HepG2 (cell line): ENCODE data around the gene IRS2. TPM values are rescaled to one million over a fixed set of nuclear protein-coding genes. Genes with fewer than 3 reads are reported as not detected.

Experiments used
- ATAC-seq: fragments of 200-7000 bp; cut with Tn5 transposase; 3 replicates; pipeline ENCODE4 v1.9.1; 2020; ENCODE audit warnings: mild to moderate bottlenecking, moderate library complexity
- BruUV-seq: library from RNA; stranded (reverse); fragments of 400-500 nt; replicated peaks from 2 replicates; lab custom pipeline; 2021; lab: Mats Ljungman, UMichigan
- CTCF ChIA-PET: fragments of 300-600 bp; formaldehyde crosslinking; extraction: SDS; loops from one replicate; lab custom pipeline; 2021; ENCODE audit warnings: low total read pairs, inconsistent platforms, low intra/inter-chr PET ratio; lab: Yijun Ruan, JAX
- POLR2A ChIA-PET: fragments of 350-600 bp; sonication (Branson Sonifier 250); formaldehyde crosslinking; loops from one replicate; lab custom pipeline; 2020; ENCODE audit warnings: antibody characterized with exemption, inconsistent platforms; lab: Yijun Ruan, JAX
- DNase-seq: peaks from one replicate; pipeline ENCODE4 v3.0.0-alpha.2; 2015; ENCODE audit warnings: low spot score
- FAIRE-seq: peaks from 3 replicates; lab custom pipeline; 2011; peaks lifted over from hg19 to GRCh38; lab: Jason Lieb, UNC
- H2AFZ ChIP-seq: one replicate; pipeline ENCODE4 v1.6.1; 2011; ENCODE audit warnings: low read length, inconsistent platforms
- H3K27ac ChIP-seq: fragments of 300-600 bp; 3 replicates; pipeline ENCODE4 v1.8.0; 2011; ENCODE audit warnings: mixed run types, mild to moderate bottlenecking, mixed read lengths, low read length, inconsistent platforms; ENCODE audit not compliant: insufficient read depth; ENCODE audit errors: extremely low read length
- H3K27me3 ChIP-seq, 2 experiments: fragments of 200-600 bp in 1 of 2; 2 replicates in 1 of 2; 3 replicates in 1 of 2; pipeline versions ENCODE4 v1.6.0 to v1.8.0; 2011; ENCODE audit warnings: low read length in 2 of 2, mild to moderate bottlenecking in 2 of 2, moderate library complexity in 2 of 2, inconsistent platforms in 1 of 2; ENCODE audit not compliant: insufficient read depth in 2 of 2, control insufficient read depth in 1 of 2
- H3K36me3 ChIP-seq, 2 experiments: fragments of 200-600 bp in 1 of 2; replicated peaks in 1 of 2; 2 replicates in 1 of 2; 3 replicates in 1 of 2; pipeline versions ENCODE4 v1.5.1 to v1.8.0; 2011; ENCODE audit warnings: low read length in 2 of 2, inconsistent platforms in 1 of 2; ENCODE audit not compliant: insufficient read depth in 2 of 2, control insufficient read depth in 1 of 2
- H3K4me1 ChIP-seq: 2 replicates; pipeline ENCODE4 v1.5.1; 2012; ENCODE audit warnings: low read length, inconsistent platforms; ENCODE audit not compliant: insufficient read depth
- H3K4me2 ChIP-seq: 2 replicates; pipeline ENCODE4 v1.6.0; 2011; ENCODE audit warnings: low read depth, low read length, inconsistent platforms
- H3K4me3 ChIP-seq, 3 experiments: fragments of 200-600 bp in 1 of 3; sonication (generic), shearing (Covaris generic) in 1 of 3; replicated peaks in 1 of 3; 2 replicates each; pipeline ENCODE4 v1.5.1; 2011 to 2016; ENCODE audit warnings: low read length in 3 of 3, inconsistent platforms in 2 of 3, low read depth in 2 of 3, mild to moderate bottlenecking in 2 of 3, control low read depth in 1 of 3, mixed read lengths in 1 of 3; ENCODE audit not compliant: insufficient read depth in 1 of 3
- H3K79me2 ChIP-seq: one replicate; pipeline ENCODE4 v1.6.1; 2011; ENCODE audit warnings: low read length, inconsistent platforms; ENCODE audit not compliant: insufficient read depth
- H3K9ac ChIP-seq: 2 replicates; pipeline ENCODE4 v1.6.0; 2011; ENCODE audit warnings: mild to moderate bottlenecking, low read depth, low read length, inconsistent platforms; ENCODE audit not compliant: insufficient read depth
- H3K9me3 ChIP-seq: 2 replicates; pipeline ENCODE4 v1.5.1; 2012; ENCODE audit warnings: mild to moderate bottlenecking, low read length
- H4K20me1 ChIP-seq: 2 replicates; pipeline ENCODE4 v1.6.0; 2011; ENCODE audit warnings: inconsistent platforms, mild to moderate bottlenecking, low read length, moderate library complexity; ENCODE audit not compliant: insufficient read depth
- FOXK2 ChIP-seq: fragments of 450-650 bp; IDR thresholded peaks from 2 replicates; pipeline ENCODE4 v1.6.1; 2016
- JUNB ChIP-seq: sonication (generic); formaldehyde crosslinking; IDR thresholded peaks from 2 replicates; pipeline ENCODE4 v1.8.0; 2022; ENCODE audit warnings: missing genetic modification reagents, mild to moderate bottlenecking, borderline replicate concordance
- NCOR1 ChIP-seq: fragments of 200-600 bp; sonication (generic); IDR thresholded peaks from 2 replicates; pipeline ENCODE4 v1.7.0; 2017; ENCODE audit warnings: antibody characterized with exemption, low read length, borderline replicate concordance
- NFRKB ChIP-seq: fragments of 450-650 bp; IDR thresholded peaks from 2 replicates; pipeline ENCODE4 v1.6.1; 2017
- PCBP2 ChIP-seq: fragments of 200-400 bp; formaldehyde crosslinking; optimal IDR thresholded peaks from 2 replicates; pipeline ENCODE3; 2018; ENCODE audit warnings: low read length, low read depth; ENCODE audit not compliant: poor library complexity, severe bottlenecking
- SRF ChIP-seq: IDR thresholded peaks from 2 replicates; pipeline ENCODE4 v1.6.1; 2011; ENCODE audit warnings: mild to moderate bottlenecking, low read depth, low read length, moderate library complexity
- TEAD3 ChIP-seq: optimal IDR thresholded peaks from 2 replicates; pipeline ENCODE3; 2016; ENCODE audit warnings: borderline replicate concordance
- ZC3H13 ChIP-seq: sonication (generic); formaldehyde crosslinking; IDR thresholded peaks from 2 replicates; pipeline ENCODE4 v1.8.1; 2023; ENCODE audit warnings: mild to moderate bottlenecking, missing genetic modification reagents, moderate library complexity
- ZNF282 ChIP-seq: fragments of 450-650 bp; IDR thresholded peaks from 2 replicates; pipeline ENCODE4 v1.6.1; 2018; ENCODE audit not compliant: partially characterized antibody
- ZNF543 ChIP-seq: sonication (generic); formaldehyde crosslinking; IDR thresholded peaks from 2 replicates; pipeline ENCODE4 v1.4.0; 2020; ENCODE audit warnings: mild to moderate bottlenecking, missing genetic modification reagents
- ZNF589 ChIP-seq: sonication (generic); formaldehyde crosslinking; conservative IDR thresholded peaks from 2 replicates; pipeline ENCODE4 v1.8.0; 2022; ENCODE audit warnings: mild to moderate bottlenecking, moderate library complexity, missing genetic modification reagents
- ZNF616 ChIP-seq: sonication (generic); formaldehyde crosslinking; IDR thresholded peaks from 2 replicates; pipeline ENCODE4 v1.5.0; 2020; ENCODE audit warnings: low read depth, mild to moderate bottlenecking, missing genetic modification reagents
- ZSCAN25 ChIP-seq: sonication (generic); formaldehyde crosslinking; IDR thresholded peaks from 2 replicates; pipeline ENCODE4 v1.8.0; 2022; ENCODE audit warnings: mild to moderate bottlenecking, missing genetic modification reagents
- WGBS: methylation state at CpG from one replicate; pipeline ENCODE4 v1.1.6; 2017; ENCODE audit warnings: low lambda C conversion rate; 5-methylcytosine and 5-hydroxymethylcytosine counted together
- in situ Hi-C: cut with HindIII; loops from 2 replicates; pipeline ENCODE4 v1.10.0; 2017; ENCODE audit warnings: low pct_unique_long_range_greater_than_20kb; ENCODE audit not compliant: extremely low pct_ligation_motif_present
- intact Hi-C: fragments of 100-400 bp; cut with micrococcal nuclease; formaldehyde crosslinking; loops from one replicate; pipeline ENCODE4 v1.10.0; 2022; ENCODE audit not compliant: unreplicated experiment
- polyA plus RNA-seq, 8 experiments: library from polyadenylated mRNA; depleted of rRNA in 3 of 8; stranded (reverse) in 7 of 8; unstranded in 1 of 8; fragments of >200 nt; fragmentation: Illumina TruSeq in 4 of 8; extraction: Trizol in 4 of 8; gene quantifications; 2 replicates each; pipeline versions ENCODE4 v1.2.1 to v1.2.3, GENCODE V29; 2011 to 2016; ENCODE audit warnings: low read depth in 4 of 8, missing spikeins in 1 of 8, mixed read lengths in 1 of 8; ENCODE audit not compliant: insufficient read depth in 1 of 8
- total RNA-seq, 5 experiments: library from RNA; depleted of rRNA; stranded (reverse); fragments of >200 nt; fragmentation: Illumina TruSeq; extraction: Trizol; gene quantifications; 2 replicates each; pipeline ENCODE4 v1.2.3, GENCODE V29; 2016; ENCODE audit warnings: low read depth in 1 of 5
- TF ChIP-seq, protein P1 (sequence below), 2 experiments: sonication (generic) in 1 of 2; formaldehyde crosslinking in 1 of 2; IDR thresholded peaks; 2 replicates each; pipeline versions ENCODE4 v1.4.0 to v1.6.1; 2016 to 2020; ENCODE audit warnings: borderline replicate concordance in 1 of 2, low read depth in 1 of 2, mild to moderate bottlenecking in 1 of 2, missing genetic modification reagents in 1 of 2
- TF ChIP-seq, protein P2 (sequence below): sonication (generic); formaldehyde crosslinking; IDR thresholded peaks from 2 replicates; pipeline ENCODE4 v1.4.0; 2020; ENCODE audit warnings: missing genetic modification reagents
- TF ChIP-seq, protein P3 (sequence below): sonication (generic); formaldehyde crosslinking; IDR thresholded peaks from 2 replicates; pipeline ENCODE4 v1.4.0; 2020; ENCODE audit warnings: missing genetic modification reagents
- TF ChIP-seq, protein P4 (sequence below): sonication (generic); formaldehyde crosslinking; IDR thresholded peaks from 2 replicates; pipeline ENCODE4 v1.8.0; 2022; ENCODE audit warnings: missing genetic modification reagents, mild to moderate bottlenecking, inconsistent platforms, borderline replicate concordance

Gene IRS2
- total and polyA plus RNA-seq, 2 of the 13 experiments (the other 11 are each of a cell fraction or from before 2014, with no cell fraction given) = 0.02 to 0.04 TPM

DNA sequence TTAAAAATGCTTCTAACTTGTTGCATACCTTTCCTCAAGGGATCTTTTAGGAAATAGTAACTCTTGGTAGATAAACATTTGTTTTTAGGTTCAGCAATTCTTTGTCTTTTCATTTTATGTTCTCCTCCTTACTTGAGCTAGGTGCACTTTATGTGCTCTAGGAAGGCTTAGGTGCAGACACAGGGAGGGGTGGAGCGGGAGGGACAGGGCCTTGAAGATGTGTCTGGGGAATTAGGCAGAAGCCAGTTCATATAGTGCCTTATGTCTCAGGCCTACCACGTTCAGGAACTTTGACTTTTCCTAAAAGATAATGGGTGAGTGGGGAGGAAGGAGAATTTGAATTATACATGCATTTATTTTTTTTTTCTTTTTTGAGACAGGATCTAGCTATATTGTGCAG is 37.7 kb downstream of the IRS2 start:
- no peak overlapping the region for H3K4me3 ChIP-seq
- ATAC-seq (no peak), DNase-seq (no peak), FAIRE-seq (no peak)
- H3K9ac ChIP-seq = no peak overlapping the region
- H3K4me2 ChIP-seq = no peak overlapping the region
- in situ Hi-C loops (no loop called here), intact Hi-C loops (no loop called here)
- TF ChIP-seq ZSCAN25 (no peak), ZNF282 (no peak), ZNF589 (CRISPR knock-in tag) (no peak), TEAD3 (CRISPR knock-in tag) (no peak), ZNF543 (CRISPR knock-in tag) (no peak), SRF (no peak), PCBP2 (no peak), NFRKB (no peak), ZNF616 (CRISPR knock-in tag) (no peak), NCOR1 (no peak), FOXK2 (no peak), ZC3H13 (no peak), JUNB (CRISPR knock-in tag) (no peak)
- TF ChIP-seq, protein P1, sequence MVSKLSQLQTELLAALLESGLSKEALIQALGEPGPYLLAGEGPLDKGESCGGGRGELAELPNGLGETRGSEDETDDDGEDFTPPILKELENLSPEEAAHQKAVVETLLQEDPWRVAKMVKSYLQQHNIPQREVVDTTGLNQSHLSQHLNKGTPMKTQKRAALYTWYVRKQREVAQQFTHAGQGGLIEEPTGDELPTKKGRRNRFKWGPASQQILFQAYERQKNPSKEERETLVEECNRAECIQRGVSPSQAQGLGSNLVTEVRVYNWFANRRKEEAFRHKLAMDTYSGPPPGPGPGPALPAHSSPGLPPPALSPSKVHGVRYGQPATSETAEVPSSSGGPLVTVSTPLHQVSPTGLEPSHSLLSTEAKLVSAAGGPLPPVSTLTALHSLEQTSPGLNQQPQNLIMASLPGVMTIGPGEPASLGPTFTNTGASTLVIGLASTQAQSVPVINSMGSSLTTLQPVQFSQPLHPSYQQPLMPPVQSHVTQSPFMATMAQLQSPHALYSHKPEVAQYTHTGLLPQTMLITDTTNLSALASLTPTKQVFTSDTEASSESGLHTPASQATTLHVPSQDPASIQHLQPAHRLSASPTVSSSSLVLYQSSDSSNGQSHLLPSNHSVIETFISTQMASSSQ (IDR thresholded peaks at IDR 0.05; ENCODE audit: low read depth) = no peak
- TF ChIP-seq, protein P1 (CRISPR knock-in tag; IDR thresholded peaks at IDR 0.05; ENCODE audit: borderline replicate concordance) = no peak
- TF ChIP-seq, protein P2, sequence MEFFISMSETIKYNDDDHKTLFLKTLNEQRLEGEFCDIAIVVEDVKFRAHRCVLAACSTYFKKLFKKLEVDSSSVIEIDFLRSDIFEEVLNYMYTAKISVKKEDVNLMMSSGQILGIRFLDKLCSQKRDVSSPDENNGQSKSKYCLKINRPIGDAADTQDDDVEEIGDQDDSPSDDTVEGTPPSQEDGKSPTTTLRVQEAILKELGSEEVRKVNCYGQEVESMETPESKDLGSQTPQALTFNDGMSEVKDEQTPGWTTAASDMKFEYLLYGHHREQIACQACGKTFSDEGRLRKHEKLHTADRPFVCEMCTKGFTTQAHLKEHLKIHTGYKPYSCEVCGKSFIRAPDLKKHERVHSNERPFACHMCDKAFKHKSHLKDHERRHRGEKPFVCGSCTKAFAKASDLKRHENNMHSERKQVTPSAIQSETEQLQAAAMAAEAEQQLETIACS (CRISPR knock-in tag) = no peak
- TF ChIP-seq, protein P3, sequence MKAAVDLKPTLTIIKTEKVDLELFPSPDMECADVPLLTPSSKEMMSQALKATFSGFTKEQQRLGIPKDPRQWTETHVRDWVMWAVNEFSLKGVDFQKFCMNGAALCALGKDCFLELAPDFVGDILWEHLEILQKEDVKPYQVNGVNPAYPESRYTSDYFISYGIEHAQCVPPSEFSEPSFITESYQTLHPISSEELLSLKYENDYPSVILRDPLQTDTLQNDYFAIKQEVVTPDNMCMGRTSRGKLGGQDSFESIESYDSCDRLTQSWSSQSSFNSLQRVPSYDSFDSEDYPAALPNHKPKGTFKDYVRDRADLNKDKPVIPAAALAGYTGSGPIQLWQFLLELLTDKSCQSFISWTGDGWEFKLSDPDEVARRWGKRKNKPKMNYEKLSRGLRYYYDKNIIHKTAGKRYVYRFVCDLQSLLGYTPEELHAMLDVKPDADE = no peak
- TF ChIP-seq, protein P4, sequence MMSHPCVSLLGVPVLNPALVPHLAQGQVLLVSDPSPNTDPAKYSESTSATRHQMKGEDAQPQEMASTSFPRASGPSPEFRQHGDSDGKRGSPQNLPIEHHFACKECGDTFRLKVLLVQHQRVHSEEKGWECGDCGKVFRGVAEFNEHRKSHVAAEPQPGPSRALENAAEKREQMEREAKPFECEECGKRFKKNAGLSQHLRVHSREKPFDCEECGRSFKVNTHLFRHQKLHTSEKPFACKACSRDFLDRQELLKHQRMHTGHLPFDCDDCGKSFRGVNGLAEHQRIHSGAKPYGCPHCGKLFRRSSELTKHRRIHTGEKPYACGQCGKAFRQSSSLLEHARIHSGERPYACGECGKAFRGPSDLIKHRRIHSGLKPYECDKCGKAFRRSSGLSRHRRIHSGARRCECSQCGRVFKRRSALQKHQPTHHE (CRISPR knock-in tag) = no peak
- H2AFZ ChIP-seq = no peak overlapping the region
- no peaks in the 10 kb centered on the region for H4K20me1 ChIP-seq
- H3K79me2 ChIP-seq = no peaks in the 10 kb centered on the region
- CTCF ChIA-PET = no interaction called here
- no peaks in the 10 kb centered on the region; a peak in 1 of 5 replicates for H3K27me3 ChIP-seq
- whole genome bisulfite sequencing = 0% methylated on average over 2 of the region's 2 CpGs
- POLR2A ChIA-PET = no interaction called here
- no peaks in the 10 kb centered on the region for H3K9me3 ChIP-seq
- no peak overlapping the region for H3K27ac ChIP-seq
- no TSS peak for BruUV-seq
- no peaks in the 10 kb centered on the region for H3K4me1 ChIP-seq
- H3K36me3 ChIP-seq = no peaks in the 10 kb centered on the region
